HG03520 (cell line): ENCODE data around the gene CNTN2.

Source experiments
- ATAC-seq: cut with Tn5 transposase; IDR thresholded peaks from one replicate; pipeline ENCODE4 v1.9.1; 2021; ENCODE audit warnings: mild to moderate bottlenecking, moderate library complexity; ENCODE audit not compliant: unreplicated experiment

CNTN2 gene

GRCh38 chr1:205118752-205119151 is 75.7 kb downstream of the CNTN2 start:
- no peak for ATAC-seq

GRCh38 chr1:205121660-205122488 is 78.9 kb downstream of the CNTN2 start, which contains the start of gene RBBP5:
Gene RBBP5 (minus strand): TSS chr1:205121978. CDS start chr1:205121873, 105 bp downstream.
- ATAC-seq, result peak; percentile 92

DNA sequence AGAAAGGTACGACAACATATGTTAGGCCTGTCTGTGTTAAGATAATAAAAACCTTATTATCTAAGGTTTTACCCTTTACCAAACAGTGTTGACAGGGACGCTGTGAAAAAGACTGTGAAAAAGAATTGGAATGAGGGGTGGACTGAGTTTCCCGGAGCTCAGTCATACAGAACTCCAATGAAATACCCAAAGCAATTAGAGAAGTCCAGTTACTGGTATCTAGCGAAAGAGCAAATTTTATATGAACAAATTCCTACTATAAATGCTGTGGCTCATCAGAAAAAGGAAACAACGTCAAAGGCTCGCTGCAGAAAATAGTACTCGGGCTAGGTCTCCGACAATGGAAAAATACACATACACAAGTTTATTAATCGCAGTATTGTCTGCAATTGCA is 79.5 kb downstream of the CNTN2 start:
- peak; percentile 8 for ATAC-seq

- ATAC-seq, result no peak
Observed at GRCh38 chr1:205124726-205125125, 81.7 kb downstream of the CNTN2 start.

- ATAC-seq, result no peak
Observed at GRCh38 chr1:205127646-205128045, 84.6 kb downstream of the CNTN2 start.
